ENCODE results near the gene AGMAT. TPM values are rescaled to one million over a fixed set of nuclear protein-coding genes. Genes with fewer than 3 reads are reported as not detected.

AGMAT gene, protein sequence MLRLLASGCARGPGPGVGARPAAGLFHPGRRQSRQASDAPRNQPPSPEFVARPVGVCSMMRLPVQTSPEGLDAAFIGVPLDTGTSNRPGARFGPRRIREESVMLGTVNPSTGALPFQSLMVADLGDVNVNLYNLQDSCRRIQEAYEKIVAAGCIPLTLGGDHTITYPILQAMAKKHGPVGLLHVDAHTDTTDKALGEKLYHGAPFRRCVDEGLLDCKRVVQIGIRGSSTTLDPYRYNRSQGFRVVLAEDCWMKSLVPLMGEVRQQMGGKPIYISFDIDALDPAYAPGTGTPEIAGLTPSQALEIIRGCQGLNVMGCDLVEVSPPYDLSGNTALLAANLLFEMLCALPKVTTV
- 11.8 TPM for polyA plus RNA-seq

- Mint-ChIP-seq H3K9me3 (peaks cover 0 to 2% (median 0%) of the 10 kb centered on the region in 3 donors), H3K4me3 (peak within 1 kb of the TSS; percentile 82 to 93 (median 88)), H3K27me3 (no peaks in the 10 kb centered on the region), H3K27ac (peak within 1 kb of the TSS; percentile 62 to 88 (median 77)), H3K36me3 (peaks cover 2% of the 10 kb centered on the region), H3K4me1 (peaks cover 8 to 14% (median 12%) of the 10 kb centered on the region in 3 donors)
These were observed at the start of gene AGMAT for GRCh38 chr1:15584489-15585363. TSS of gene AGMAT (minus strand) at chr1:15585051. CDS start at chr1:15584967, 84 bp downstream.

GRCh38 chr1:15633756-15634420 is 49.0 kb upstream of the AGMAT start:
- peak overlapping the region in 1 of 3 donors; percentile 59 for H3K27ac Mint-ChIP-seq
- peaks cover 12% of the 10 kb centered on the region for H3K36me3 Mint-ChIP-seq
- H3K9me3 Mint-ChIP-seq: no peaks in the 10 kb centered on the region
- H3K4me1 Mint-ChIP-seq: peaks cover 0 to 2% (median 1%) of the 10 kb centered on the region in 3 donors
- H3K27me3 Mint-ChIP-seq: no peaks in the 10 kb centered on the region
- no peak overlapping the region for H3K4me3 Mint-ChIP-seq

- Mint-ChIP-seq H3K36me3 (peaks cover 3% of the 10 kb centered on the region), H3K27me3 (no peaks in the 10 kb centered on the region), H3K27ac (peak overlapping the region in 1 of 3 donors; percentile 32)
These were observed 43.2 kb upstream of the AGMAT start for GRCh38 chr1:15628003-15628402.

GRCh38 chr1:15627343-15627988 is 42.6 kb upstream of the AGMAT start:
- Mint-ChIP-seq H3K36me3 (peaks cover 3% of the 10 kb centered on the region), H3K27ac (peak overlapping the region in 2 of 3 donors; percentile 32 to 79), H3K9me3 (no peaks in the 10 kb centered on the region), H3K4me1 (peaks cover 33 to 46% (median 33%) of the 10 kb centered on the region in 3 donors), H3K27me3 (no peaks in the 10 kb centered on the region), H3K4me3 (no peak overlapping the region)

More at GRCh38 chr1:15628003-15628402, 43.2 kb upstream of the AGMAT start:
- Mint-ChIP-seq H3K9me3 (no peaks in the 10 kb centered on the region), H3K4me1 (peaks cover 28 to 42% (median 29%) of the 10 kb centered on the region in 3 donors), H3K4me3 (no peak overlapping the region)

- Mint-ChIP-seq H3K27ac (peak overlapping the region in 1 of 3 donors; percentile 33), H3K4me3 (no peak overlapping the region), H3K27me3 (no peaks in the 10 kb centered on the region), H3K36me3 (peaks cover 3% of the 10 kb centered on the region), H3K9me3 (no peaks in the 10 kb centered on the region), H3K4me1 (peaks cover 38 to 50% (median 40%) of the 10 kb centered on the region in 3 donors)
These were observed 41.6 kb upstream of the AGMAT start for GRCh38 chr1:15626269-15626950.

GRCh38 chr1:15625056-15625917 is 40.4 kb upstream of the AGMAT start:
- peak overlapping the region in 1 of 4 donors; percentile 45 for H3K4me3 Mint-ChIP-seq
- no peaks in the 10 kb centered on the region for H3K27me3 Mint-ChIP-seq
- no peaks in the 10 kb centered on the region for H3K9me3 Mint-ChIP-seq
- peak overlapping the region in 1 of 3 donors; percentile 81 for H3K27ac Mint-ChIP-seq
- peaks cover 40 to 58% (median 51%) of the 10 kb centered on the region in 3 donors for H3K4me1 Mint-ChIP-seq
- peaks cover 3% of the 10 kb centered on the region for H3K36me3 Mint-ChIP-seq

- Mint-ChIP-seq H3K4me1 (peaks cover 45 to 62% (median 54%) of the 10 kb centered on the region in 3 donors), H3K36me3 (no peaks in the 10 kb centered on the region), H3K4me3 (peak overlapping the region in 2 of 4 donors; percentile 12 to 36), H3K27me3 (no peaks in the 10 kb centered on the region), H3K27ac (peak overlapping the region in 2 of 3 donors; percentile 31 to 91), H3K9me3 (no peaks in the 10 kb centered on the region)
These were observed 39.4 kb upstream of the AGMAT start for GRCh38 chr1:15624133-15624714.

- Mint-ChIP-seq H3K27ac (no peak overlapping the region), H3K9me3 (no peaks in the 10 kb centered on the region)
These were observed 38.6 kb upstream of the AGMAT start for GRCh38 chr1:15623435-15623834.

DNA sequence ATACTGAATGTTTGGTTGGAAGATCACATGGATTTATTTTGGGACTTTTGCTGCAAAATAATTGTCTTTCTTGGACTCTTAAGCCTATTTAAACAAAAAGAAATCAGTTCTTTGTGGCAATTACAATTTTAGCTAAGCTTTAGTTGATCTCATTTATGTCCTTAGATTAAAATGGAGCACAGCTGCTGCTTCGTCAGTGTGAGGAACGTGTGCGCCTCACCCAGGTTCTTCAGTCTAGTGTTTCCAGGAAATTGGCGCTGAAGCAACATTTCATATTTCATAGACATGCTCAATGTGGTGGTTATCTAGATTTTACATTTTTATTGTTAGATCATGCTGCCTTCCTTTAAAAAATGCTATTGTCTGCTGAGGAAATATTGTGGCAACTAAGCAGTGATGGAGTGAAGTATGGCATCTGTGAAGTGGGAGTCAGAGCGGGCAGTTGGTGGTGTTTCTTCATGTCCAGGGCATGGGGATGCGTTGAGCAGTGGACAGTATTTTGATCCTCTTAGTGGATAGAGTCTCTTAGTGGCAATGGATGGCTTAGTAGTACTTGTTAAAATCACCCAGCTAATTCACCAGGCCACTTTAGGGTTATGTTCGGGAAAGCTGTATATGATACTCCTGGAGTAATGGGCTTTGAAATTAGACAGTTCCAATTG is 38.0 kb upstream of the AGMAT start:
- Mint-ChIP-seq H3K36me3 (peaks cover 2% of the 10 kb centered on the region), H3K27ac (no peak overlapping the region)

More at GRCh38 chr1:15623435-15623834, 38.6 kb upstream of the AGMAT start:
- H3K4me3 Mint-ChIP-seq: no peak overlapping the region
- peaks cover 49 to 64% (median 59%) of the 10 kb centered on the region in 3 donors for H3K4me1 Mint-ChIP-seq
- no peaks in the 10 kb centered on the region for H3K27me3 Mint-ChIP-seq
- H3K36me3 Mint-ChIP-seq: peaks cover 1% of the 10 kb centered on the region

GRCh38 chr1:15621975-15622374 is 37.1 kb upstream of the AGMAT start:
- Mint-ChIP-seq H3K9me3 (no peaks in the 10 kb centered on the region), H3K27ac (peak overlapping the region in 1 of 3 donors; percentile 80), H3K4me3 (peak overlapping the region in 1 of 4 donors; percentile 11), H3K36me3 (peaks cover 2% of the 10 kb centered on the region), H3K27me3 (no peaks in the 10 kb centered on the region), H3K4me1 (peaks cover 41 to 57% (median 51%) of the 10 kb centered on the region in 3 donors)

More for the DNA sequence above, 38.0 kb upstream of the AGMAT start:
- Mint-ChIP-seq H3K4me3 (peak overlapping the region in 1 of 4 donors; percentile 36), H3K9me3 (no peaks in the 10 kb centered on the region), H3K4me1 (peaks cover 47 to 66% (median 58%) of the 10 kb centered on the region in 3 donors), H3K27me3 (no peaks in the 10 kb centered on the region)

DNA sequence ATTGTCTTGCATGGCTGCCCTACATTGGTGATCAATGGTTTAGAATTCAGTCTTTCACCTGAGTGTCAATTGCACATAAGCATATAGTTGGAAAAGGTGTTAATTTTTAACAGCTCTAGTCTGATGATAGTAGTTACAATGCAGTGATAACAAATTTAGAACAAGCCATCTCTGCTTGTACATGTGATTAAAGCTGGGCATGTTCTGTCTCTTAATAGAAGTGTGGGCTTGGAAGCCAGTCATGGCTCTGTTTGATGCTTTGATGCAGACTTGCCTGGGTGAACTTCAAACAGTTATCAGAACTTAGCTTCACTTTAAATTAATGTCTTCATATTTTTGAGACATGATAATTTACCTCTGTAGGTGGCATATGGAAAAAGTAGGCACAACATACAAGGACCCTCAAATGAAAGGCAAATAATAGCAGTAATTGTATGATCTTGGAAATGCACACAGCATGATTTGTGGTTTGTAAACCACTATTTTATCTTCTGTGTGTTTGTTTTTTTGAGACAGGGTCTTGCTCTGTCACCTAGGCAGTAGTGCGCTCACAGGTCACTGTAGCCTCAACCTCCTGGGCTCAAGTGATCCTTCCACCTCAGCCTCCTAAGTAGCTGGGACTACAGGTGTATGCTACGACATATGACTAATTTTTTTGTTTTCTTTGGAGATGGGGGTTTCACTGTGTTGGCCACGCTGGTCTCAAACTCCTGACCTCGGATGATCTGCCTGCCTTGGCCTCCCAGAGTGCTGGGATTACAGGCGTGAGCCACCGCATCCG is 36.2 kb upstream of the AGMAT start:
- H3K4me1 Mint-ChIP-seq: peaks cover 42 to 50% (median 48%) of the 10 kb centered on the region in 3 donors
- H3K27me3 Mint-ChIP-seq: no peaks in the 10 kb centered on the region
- H3K9me3 Mint-ChIP-seq: no peaks in the 10 kb centered on the region
- H3K36me3 Mint-ChIP-seq: peaks cover 2% of the 10 kb centered on the region
- peak overlapping the region in 1 of 3 donors; percentile 80 for H3K27ac Mint-ChIP-seq
- peak overlapping the region in 3 of 4 donors; percentile 58 to 77 (median 58) for H3K4me3 Mint-ChIP-seq

Data from IgD-negative memory B cell (primary cell).